CD4-positive, alpha-beta T cell treated with Interleukin-4 for 1 hour (primary cell): Measurements from ENCODE around the gene TAS2R42.

ENCODE experiments used
- DNase-seq, 2 donors: peaks; one replicate each; pipeline ENCODE4 v3.0.0-alpha.2; 2020 to 2022

TAS2R42 gene

GRCh38 chr12:11186837-11187236 is at the start of gene TAS2R42:
TSS of gene TAS2R42 (minus strand) at chr12:11186937. CDS start at chr12:11186937, 0 bp downstream.
- DNase-seq: no peak

GRCh38 chr12:11233532-11233931 is 46.8 kb upstream of the TAS2R42 start:
- no peak for DNase-seq

- DNase-seq: peak in 1 of 2 donors; percentile 43
Measured at GRCh38 chr12:11228296-11228879, 41.7 kb upstream of the TAS2R42 start.

- no peak for DNase-seq
Measured at GRCh38 chr12:11227373-11227772, 40.6 kb upstream of the TAS2R42 start.

GRCh38 chr12:11209113-11209512 is 22.4 kb upstream of the TAS2R42 start:
- DNase-seq: no peak

GRCh38 chr12:11204173-11204572 is 17.4 kb upstream of the TAS2R42 start:
- DNase-seq: no peak

- no peak for DNase-seq
Measured at GRCh38 chr12:11202811-11203210, 16.1 kb upstream of the TAS2R42 start.

GRCh38 chr12:11183011-11183410 is 3.7 kb downstream of the TAS2R42 start:
- no peak for DNase-seq

GRCh38 chr12:11182529-11182928 is 4.2 kb downstream of the TAS2R42 start:
- no peak for DNase-seq

- no peak for DNase-seq
Measured at GRCh38 chr12:11178250-11178649, 8.5 kb downstream of the TAS2R42 start.

GRCh38 chr12:11174022-11174421 is 12.7 kb downstream of the TAS2R42 start:
- DNase-seq: no peak

- peak in 1 of 2 donors; percentile 14 for DNase-seq
Measured at GRCh38 chr12:11171969-11172675, 14.6 kb downstream of the TAS2R42 start.

GRCh38 chr12:11171145-11171968 is 15.4 kb downstream of the TAS2R42 start, which contains the start of gene SMIM10L1:
TSS of gene SMIM10L1 (plus strand) at chr12:11171194. CDS start at chr12:11171357, 163 bp downstream.
- peak; percentile 89 to 92 for DNase-seq

- no peak for DNase-seq
Measured at GRCh38 chr12:11170810-11171144, 16.0 kb downstream of the TAS2R42 start.

- DNase-seq: no peak
Measured at GRCh38 chr12:11166300-11166699, 20.4 kb downstream of the TAS2R42 start.

GRCh38 chr12:11164384-11164783 is 22.4 kb downstream of the TAS2R42 start:
- no peak for DNase-seq

GRCh38 chr12:11162502-11162901 is 24.2 kb downstream of the TAS2R42 start:
- DNase-seq: peak in 1 of 2 donors; percentile 14

- DNase-seq: no peak
Measured at GRCh38 chr12:11158885-11159444, 27.8 kb downstream of the TAS2R42 start.

- DNase-seq: no peak
Measured at GRCh38 chr12:11154400-11154925, 32.3 kb downstream of the TAS2R42 start.

- no peak for DNase-seq
Measured at GRCh38 chr12:11152725-11153124, 34.0 kb downstream of the TAS2R42 start.

- no peak for DNase-seq
Measured at GRCh38 chr12:11150832-11151231, 35.9 kb downstream of the TAS2R42 start.

GRCh38 chr12:11147420-11147819 is 39.3 kb downstream of the TAS2R42 start:
- no peak for DNase-seq

- DNase-seq: no peak
Measured at GRCh38 chr12:11144297-11144696, 42.4 kb downstream of the TAS2R42 start.
